OCI-LY7 (cell line): ENCODE results near the gene ACCSL. TPM values are rescaled to one million over a fixed set of nuclear protein-coding genes. Genes with fewer than 3 reads are reported as not detected.

Source experiments
- BruUV-seq: library from RNA; stranded (reverse); fragments of 400-500 nt; replicated peaks from 2 replicates; lab custom pipeline; 2021; lab: Mats Ljungman, UMichigan
- CTCF ChIA-PET: fragments of 300-600 bp; sonication (Branson Sonifier 250); formaldehyde crosslinking; loops from one replicate; lab custom pipeline; 2022; ENCODE audit warnings: antibody characterized with exemption; ENCODE audit not compliant: unreplicated experiment; lab: Charles Lee
- POLR2A ChIA-PET: fragments of 300-600 bp; sonication (Branson Sonifier 250); formaldehyde crosslinking; loops from one replicate; lab custom pipeline; 2022; ENCODE audit warnings: antibody characterized with exemption; lab: Charles Lee
- DNase-seq: peaks from one replicate; pipeline ENCODE4 v3.0.0-alpha.2; 2015; ENCODE audit warnings: low spot score
- H2AFZ ChIP-seq: fragments of 200-600 bp; sonication (generic), shearing (Covaris generic); 2 replicates; pipeline ENCODE4 v1.6.1; 2014; ENCODE audit warnings: mild to moderate bottlenecking, antibody characterized with exemption, low read length, moderate library complexity
- H3K27ac ChIP-seq: fragments of 200-600 bp; sonication (generic); 2 replicates; pipeline ENCODE4 v1.5.1; 2014; ENCODE audit warnings: mixed run types, low read depth, mild to moderate bottlenecking, moderate library complexity, low read length, inconsistent platforms; ENCODE audit not compliant: poor library complexity, severe bottlenecking
- H3K36me3 ChIP-seq: fragments of 200-600 bp; sonication (generic); 2 replicates; pipeline ENCODE4 v1.6.1; 2014; ENCODE audit warnings: mild to moderate bottlenecking, antibody characterized with exemption, low read length, moderate library complexity, mixed read lengths; ENCODE audit not compliant: insufficient read depth
- H3K4me1 ChIP-seq: fragments of 200-600 bp; sonication (generic); 2 replicates; pipeline ENCODE4 v1.5.1; 2014; ENCODE audit warnings: mild to moderate bottlenecking, low read length; ENCODE audit not compliant: insufficient read depth, poor library complexity, severe bottlenecking
- H3K4me2 ChIP-seq: fragments of 200-600 bp; sonication (generic); 2 replicates; pipeline ENCODE4 v1.6.1; 2014; ENCODE audit warnings: mild to moderate bottlenecking, low read length
- H3K4me3 ChIP-seq: fragments of 200-600 bp; sonication (generic); 2 replicates; pipeline ENCODE4 v1.5.1; 2014; ENCODE audit warnings: mild to moderate bottlenecking, low read depth, low read length; ENCODE audit not compliant: poor library complexity, severe bottlenecking
- H3K79me2 ChIP-seq: fragments of 200-600 bp; sonication (generic); 2 replicates; pipeline ENCODE4 v1.6.1; 2016; ENCODE audit warnings: low read depth, mild to moderate bottlenecking, low read length, moderate library complexity, mixed read lengths; ENCODE audit not compliant: insufficient read depth
- H3K9me2 ChIP-seq: fragments of 200-600 bp; sonication (generic); 2 replicates; pipeline ENCODE4 v1.6.1; 2016; ENCODE audit warnings: mild to moderate bottlenecking, low read length, mixed read lengths; ENCODE audit not compliant: insufficient read depth
- H3K9me3 ChIP-seq: fragments of 200-600 bp; sonication (generic); 2 replicates; pipeline ENCODE4 v1.6.1; 2014; ENCODE audit warnings: mild to moderate bottlenecking, mixed run types, low read length, mixed read lengths
- H4K20me1 ChIP-seq: fragments of 200-600 bp; sonication (generic); 2 replicates; pipeline ENCODE4 v1.6.1; 2014; ENCODE audit warnings: mild to moderate bottlenecking, antibody characterized with exemption, low read length, moderate library complexity, mixed read lengths; ENCODE audit not compliant: insufficient read depth
- EZH2phosphoT487 ChIP-seq: fragments of 200-600 bp; sonication (generic); IDR thresholded peaks from 2 replicates; pipeline ENCODE4 v1.6.1; 2018; ENCODE audit warnings: low read depth, borderline replicate concordance, mild to moderate bottlenecking, mixed run types, antibody characterized with exemption, low read length, moderate library complexity, mixed read lengths
- intact Hi-C: fragments of 100-400 bp; cut with micrococcal nuclease; formaldehyde crosslinking; loops from one replicate; pipeline ENCODE4 v1.10.0; 2022; ENCODE audit not compliant: unreplicated experiment
- total RNA-seq, 2 experiments: library from RNA; depleted of rRNA in 1 of 2; stranded (reverse); fragments of >200 nt in 1 of 2; shearing (Covaris generic) in 1 of 2; gene quantifications; 2 replicates each; pipeline ENCODE4 v1.2.3, GENCODE V29; 2014 to 2022
- TF ChIP-seq, protein P1 (sequence below): fragments of 200-600 bp; sonication (generic); conservative IDR thresholded peaks from 2 replicates; pipeline ENCODE4 v1.5.1; 2014; ENCODE audit warnings: mild to moderate bottlenecking, antibody characterized with exemption, low read length, moderate library complexity, mixed read lengths

Gene ACCSL
- total RNA-seq, 2 experiments from 2014 or later, result not detected

DNA sequence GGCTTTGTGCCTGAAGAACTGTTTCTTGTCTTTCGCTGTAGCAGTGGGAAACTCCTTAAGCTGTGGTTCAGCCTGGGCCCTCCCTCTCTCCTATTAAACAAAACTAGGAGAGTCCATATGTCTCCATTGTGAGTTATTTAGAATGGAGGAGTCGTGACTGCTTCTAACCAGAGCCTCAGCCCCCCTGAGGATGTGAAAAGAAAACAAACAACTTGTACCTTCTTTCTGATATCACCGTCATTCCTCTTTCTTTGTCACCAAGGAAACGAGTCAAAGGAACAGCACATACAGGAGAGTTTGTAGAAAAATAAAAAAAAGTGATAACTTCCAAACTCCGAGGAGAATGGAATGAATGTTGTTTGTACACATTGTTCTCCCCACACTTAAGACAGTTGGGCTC lies 36.1 kb downstream of the ACCSL start:
- Histone ChIP-seq H2AFZ (no peak overlapping the region), H3K4me1 (no peaks in the 10 kb centered on the region), H4K20me1 (no peaks in the 10 kb centered on the region), H3K27ac (no peak overlapping the region), H3K36me3 (no peaks in the 10 kb centered on the region), H3K4me3 (no peak overlapping the region), H3K9me2 (no peaks in the 10 kb centered on the region), H3K4me2 (no peak overlapping the region), H3K9me3 (no peaks in the 10 kb centered on the region), H3K79me2 (no peaks in the 10 kb centered on the region)
- TF ChIP-seq EZH2phosphoT487, result no peak
- TF ChIP-seq, protein P1, sequence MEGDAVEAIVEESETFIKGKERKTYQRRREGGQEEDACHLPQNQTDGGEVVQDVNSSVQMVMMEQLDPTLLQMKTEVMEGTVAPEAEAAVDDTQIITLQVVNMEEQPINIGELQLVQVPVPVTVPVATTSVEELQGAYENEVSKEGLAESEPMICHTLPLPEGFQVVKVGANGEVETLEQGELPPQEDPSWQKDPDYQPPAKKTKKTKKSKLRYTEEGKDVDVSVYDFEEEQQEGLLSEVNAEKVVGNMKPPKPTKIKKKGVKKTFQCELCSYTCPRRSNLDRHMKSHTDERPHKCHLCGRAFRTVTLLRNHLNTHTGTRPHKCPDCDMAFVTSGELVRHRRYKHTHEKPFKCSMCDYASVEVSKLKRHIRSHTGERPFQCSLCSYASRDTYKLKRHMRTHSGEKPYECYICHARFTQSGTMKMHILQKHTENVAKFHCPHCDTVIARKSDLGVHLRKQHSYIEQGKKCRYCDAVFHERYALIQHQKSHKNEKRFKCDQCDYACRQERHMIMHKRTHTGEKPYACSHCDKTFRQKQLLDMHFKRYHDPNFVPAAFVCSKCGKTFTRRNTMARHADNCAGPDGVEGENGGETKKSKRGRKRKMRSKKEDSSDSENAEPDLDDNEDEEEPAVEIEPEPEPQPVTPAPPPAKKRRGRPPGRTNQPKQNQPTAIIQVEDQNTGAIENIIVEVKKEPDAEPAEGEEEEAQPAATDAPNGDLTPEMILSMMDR, result no peak
- BruUV-seq, result no TSS peak
- intact Hi-C loops, result no loop called here
- no peak for DNase-seq
- POLR2A ChIA-PET, result no interaction called here
- CTCF ChIA-PET, result interaction anchor here (0.5 kb wide), 1 partner anchor 10 kb away, joined by 3 read pairs; no protein-coding TSS in a partner anchor

- CTCF ChIA-PET, result no interaction called here
- H3K36me3 ChIP-seq, result no peaks in the 10 kb centered on the region
- intact Hi-C loops, result no loop called here
- TF ChIP-seq, protein P1, result no peak
- TF ChIP-seq EZH2phosphoT487, result no peak
- no peak overlapping the region for H3K27ac ChIP-seq
- no peak overlapping the region for H3K4me2 ChIP-seq
- no peak overlapping the region for H3K4me3 ChIP-seq
- H2AFZ ChIP-seq, result no peak overlapping the region
- no TSS peak for BruUV-seq
- no peaks in the 10 kb centered on the region for H4K20me1 ChIP-seq
- DNase-seq, result no peak
- no peaks in the 10 kb centered on the region for H3K79me2 ChIP-seq
- no peaks in the 10 kb centered on the region for H3K9me3 ChIP-seq
- no peaks in the 10 kb centered on the region for H3K9me2 ChIP-seq
- no peaks in the 10 kb centered on the region for H3K4me1 ChIP-seq
- POLR2A ChIA-PET, result no interaction called here
These were observed 37.5 kb downstream of the ACCSL start for GRCh38 chr11:44085330-44085729.

DNA sequence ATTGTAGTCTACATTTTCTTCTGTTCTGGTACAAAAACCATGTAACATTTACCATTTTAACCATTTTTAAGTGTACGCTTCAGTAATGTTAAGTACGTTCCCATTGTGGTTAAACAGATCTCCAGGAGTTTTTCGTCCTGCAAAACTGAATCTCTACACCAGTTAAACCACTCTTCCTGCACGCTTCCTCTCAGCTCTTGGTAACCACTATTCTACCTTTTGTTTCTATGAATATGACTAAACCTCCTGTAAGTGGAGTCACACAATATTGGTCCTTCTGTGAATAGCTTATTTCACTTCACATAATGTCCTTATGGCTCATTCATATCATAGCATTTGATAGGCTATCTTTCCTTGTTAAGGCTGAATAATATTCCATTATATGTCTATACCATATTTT lies 40.6 kb downstream of the ACCSL start:
- no peaks in the 10 kb centered on the region for H3K9me3 ChIP-seq
- H3K79me2 ChIP-seq, result no peaks in the 10 kb centered on the region
- no peaks in the 10 kb centered on the region for H4K20me1 ChIP-seq
- H3K27ac ChIP-seq, result no peak overlapping the region
- no peak overlapping the region for H3K4me2 ChIP-seq
- H3K36me3 ChIP-seq, result no peaks in the 10 kb centered on the region
- no TSS peak for BruUV-seq
- H3K4me3 ChIP-seq, result no peak overlapping the region
- H2AFZ ChIP-seq, result no peak overlapping the region
- intact Hi-C loops, result no loop called here
- DNase-seq, result no peak
- ChIA-PET CTCF (no interaction called here), POLR2A (interaction anchor here (0.7 kb wide), 2 partner anchors 643 to 1180 kb away, joined by 3 read pairs; no protein-coding TSS in a partner anchor)
- H3K9me2 ChIP-seq, result no peaks in the 10 kb centered on the region
- no peaks in the 10 kb centered on the region for H3K4me1 ChIP-seq
- TF ChIP-seq, protein P1, result no peak
- TF ChIP-seq EZH2phosphoT487, result no peak
